Stomach smooth muscle (tissue), 2 donors: ENCODE measurements around the gene AGPS.
A peak's percentile ranks its signal among the peaks of the same experiment; 100 is the strongest.
"Not testable (repeated sequence)": the region's sequence is repeated elsewhere in the genome, so short reads cannot be mapped to it uniquely, and the experiment has no call there.

Experiments
- H3K27ac ChIP-seq: one replicate; pipeline ENCODE4 v1.7.0; 2013; ENCODE audit warnings: mild to moderate bottlenecking, low read length, inconsistent platforms
- H3K27me3 ChIP-seq, 2 donors: one replicate each; pipeline ENCODE4 v1.7.0; 2013; ENCODE audit warnings: low read length in 2 of 2; ENCODE audit not compliant: insufficient read depth in 2 of 2, control insufficient read depth in 1 of 2
- H3K36me3 ChIP-seq, 2 donors: one replicate each; pipeline ENCODE4 v1.7.0; 2013; ENCODE audit warnings: low read length in 2 of 2; ENCODE audit not compliant: control insufficient read depth in 2 of 2, insufficient read depth in 2 of 2
- H3K4me1 ChIP-seq: one replicate; pipeline ENCODE4 v1.7.0; 2013; ENCODE audit warnings: low read length; ENCODE audit not compliant: control insufficient read depth, insufficient read depth
- H3K4me3 ChIP-seq, 2 donors: one replicate each; pipeline ENCODE4 v1.7.0; 2013; ENCODE audit warnings: low read length in 2 of 2
- H3K9ac ChIP-seq, 2 donors: one replicate each; pipeline ENCODE4 v1.7.0; 2013; ENCODE audit warnings: low read length in 2 of 2, mild to moderate bottlenecking in 1 of 2
- H3K9me3 ChIP-seq, 2 donors: one replicate each; pipeline ENCODE4 v1.7.0; 2013; ENCODE audit warnings: low read length in 2 of 2; ENCODE audit not compliant: control insufficient read depth in 2 of 2
- donor health status: healthy.
- donor health status: Pancreatic carcinoma.

The AGPS gene

DNA sequence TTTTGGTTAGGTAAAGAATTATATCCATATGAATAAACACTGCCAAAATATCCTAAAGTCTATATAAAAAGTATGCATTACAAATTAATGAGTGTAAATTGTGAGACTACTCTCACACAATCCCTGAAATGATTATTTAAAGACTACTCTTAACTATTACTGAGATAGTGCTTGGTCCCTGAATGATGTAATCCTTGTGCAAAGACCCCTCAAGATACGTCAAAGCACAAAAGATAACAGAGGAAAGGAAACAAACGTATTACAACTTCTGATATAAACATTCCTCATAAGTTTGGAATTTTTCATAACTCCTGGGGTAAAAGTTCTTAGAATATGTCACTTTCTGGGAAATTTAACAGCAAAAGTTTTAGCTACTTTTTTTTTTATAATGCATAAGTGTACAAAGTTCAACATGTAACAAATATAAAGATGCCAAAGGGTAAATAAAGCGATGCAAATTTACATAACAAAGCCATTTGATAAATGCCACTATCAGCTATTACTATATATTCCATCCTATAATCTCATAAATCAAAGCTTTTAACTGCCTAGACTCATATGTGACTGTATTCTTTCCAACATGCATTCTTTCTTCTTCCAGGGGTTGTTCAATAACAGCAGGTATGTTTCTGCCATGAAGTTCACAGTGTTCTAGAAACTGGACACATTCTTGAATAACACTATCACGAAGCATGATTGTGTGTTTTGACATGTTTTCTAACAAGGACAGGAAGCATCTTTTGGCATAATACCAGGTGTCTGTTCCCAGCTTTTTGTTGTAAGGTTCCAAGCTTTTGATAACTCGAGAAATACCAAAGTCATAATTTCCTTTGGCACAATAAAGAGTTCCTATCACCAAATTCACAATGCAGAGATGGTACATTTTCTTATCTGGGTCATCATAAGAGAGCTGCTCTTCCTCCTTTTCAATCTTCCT is 158.0 kb downstream of the AGPS start:
- H3K27me3 ChIP-seq, result no peaks in the 10 kb centered on the region
- H3K4me3 ChIP-seq, result no peak overlapping the region
- peaks cover 6% of the 10 kb centered on the region for H3K4me1 ChIP-seq
- H3K9ac ChIP-seq, result no peak overlapping the region
- H3K36me3 ChIP-seq, result no peaks in the 10 kb centered on the region
- H3K27ac ChIP-seq, result no peak overlapping the region
- no peaks in the 10 kb centered on the region for H3K9me3 ChIP-seq

DNA sequence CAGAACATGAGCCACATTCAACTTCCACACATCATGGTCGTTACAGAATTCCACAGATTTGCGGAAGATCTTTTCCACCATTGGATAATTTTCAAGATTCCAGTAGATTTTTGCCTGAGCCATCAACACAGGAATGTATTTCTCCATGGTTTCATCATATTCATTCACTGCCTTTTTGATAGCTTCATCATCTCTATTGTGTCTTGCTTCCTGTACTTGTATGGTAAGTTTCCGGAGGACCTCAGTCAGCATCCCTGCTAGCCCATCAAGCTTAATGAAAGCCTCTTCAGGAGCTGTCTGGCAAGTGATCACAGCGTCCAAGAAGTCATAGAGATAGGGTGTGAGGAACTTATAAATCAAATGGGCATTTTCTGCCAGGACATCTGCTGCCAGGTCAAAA is 158.8 kb downstream of the AGPS start:
- not testable (repeated sequence) for H3K9ac ChIP-seq, H3K4me1 ChIP-seq, H3K9me3 ChIP-seq, H3K27ac ChIP-seq, H3K36me3 ChIP-seq, H3K4me3 ChIP-seq, H3K27me3 ChIP-seq

DNA sequence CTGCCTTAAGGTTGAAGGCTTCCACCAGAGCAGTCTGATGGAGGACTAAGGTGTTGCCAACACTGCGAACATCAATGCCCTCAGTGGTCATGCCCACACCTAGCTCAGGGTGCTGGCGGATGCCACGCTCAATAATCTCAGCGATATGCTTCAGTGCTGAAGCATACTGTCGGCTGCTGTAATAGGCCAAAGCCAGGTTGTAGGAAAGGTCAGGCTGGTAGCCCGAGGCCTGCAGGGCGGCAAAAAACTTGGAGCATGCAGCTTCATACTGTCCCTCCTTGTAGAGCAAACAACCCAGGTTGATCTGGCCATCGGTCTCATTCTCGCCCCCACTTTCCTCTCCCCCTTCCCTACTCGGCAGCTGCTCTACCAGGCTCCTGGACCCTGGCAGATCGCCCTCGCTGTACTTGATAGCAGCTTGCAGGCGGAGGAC is 159.4 kb downstream of the AGPS start:
- Histone ChIP-seq H3K9ac (peak overlapping the region; percentile 83 to 95), H3K4me3 (peak overlapping the region; percentile 97 to 98), H3K9me3 (no peaks in the 10 kb centered on the region), H3K4me1 (peaks cover 6% of the 10 kb centered on the region), H3K27me3 (no peaks in the 10 kb centered on the region), H3K27ac (peak overlapping the region; percentile 94), H3K36me3 (no peaks in the 10 kb centered on the region)

DNA sequence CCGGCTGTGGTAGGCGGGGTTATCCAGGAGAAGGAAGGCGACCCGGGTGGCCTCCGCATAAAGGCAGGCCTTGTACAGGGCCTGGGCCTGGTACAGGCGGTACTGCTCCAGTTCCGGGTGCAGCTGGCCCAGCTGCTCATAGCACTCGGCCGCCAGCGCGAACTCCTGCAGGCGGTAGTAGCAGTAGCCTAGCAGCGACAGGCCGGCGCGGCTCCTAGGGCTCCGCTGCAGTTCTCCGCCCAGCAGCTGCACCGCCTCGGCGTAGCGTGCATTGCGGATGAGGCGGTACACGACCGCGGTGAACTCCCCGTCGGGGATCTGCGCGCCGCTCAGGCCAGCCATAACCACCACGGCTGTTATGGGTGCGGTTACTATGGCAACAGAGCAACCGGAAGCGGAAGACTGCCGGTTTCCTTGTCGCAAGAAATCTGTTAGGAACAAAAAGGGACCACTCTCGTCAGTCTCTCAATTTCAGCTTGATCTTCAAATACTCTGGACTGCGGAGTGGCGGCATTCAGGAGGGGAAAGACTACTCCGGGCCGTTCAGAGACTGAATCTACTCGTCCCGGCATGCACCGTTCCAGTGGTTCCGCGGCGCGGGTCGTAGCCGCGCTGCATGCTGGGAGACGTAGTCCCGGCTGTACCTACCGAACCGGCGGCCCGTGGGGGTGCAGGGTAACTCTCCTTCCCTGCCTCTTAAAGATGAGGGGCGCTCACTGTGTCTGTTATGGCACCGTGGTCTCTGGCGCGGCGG is 160.0 kb downstream of the AGPS start:
- peaks cover 6% of the 10 kb centered on the region for H3K4me1 ChIP-seq
- no peaks in the 10 kb centered on the region for H3K9me3 ChIP-seq
- H3K27ac ChIP-seq, result peak overlapping the region; percentile 94
- H3K4me3 ChIP-seq, result peak overlapping the region; percentile 97 to 98
- no peaks in the 10 kb centered on the region for H3K27me3 ChIP-seq
- H3K9ac ChIP-seq, result peak overlapping the region; percentile 83 to 95
- H3K36me3 ChIP-seq, result no peaks in the 10 kb centered on the region

DNA sequence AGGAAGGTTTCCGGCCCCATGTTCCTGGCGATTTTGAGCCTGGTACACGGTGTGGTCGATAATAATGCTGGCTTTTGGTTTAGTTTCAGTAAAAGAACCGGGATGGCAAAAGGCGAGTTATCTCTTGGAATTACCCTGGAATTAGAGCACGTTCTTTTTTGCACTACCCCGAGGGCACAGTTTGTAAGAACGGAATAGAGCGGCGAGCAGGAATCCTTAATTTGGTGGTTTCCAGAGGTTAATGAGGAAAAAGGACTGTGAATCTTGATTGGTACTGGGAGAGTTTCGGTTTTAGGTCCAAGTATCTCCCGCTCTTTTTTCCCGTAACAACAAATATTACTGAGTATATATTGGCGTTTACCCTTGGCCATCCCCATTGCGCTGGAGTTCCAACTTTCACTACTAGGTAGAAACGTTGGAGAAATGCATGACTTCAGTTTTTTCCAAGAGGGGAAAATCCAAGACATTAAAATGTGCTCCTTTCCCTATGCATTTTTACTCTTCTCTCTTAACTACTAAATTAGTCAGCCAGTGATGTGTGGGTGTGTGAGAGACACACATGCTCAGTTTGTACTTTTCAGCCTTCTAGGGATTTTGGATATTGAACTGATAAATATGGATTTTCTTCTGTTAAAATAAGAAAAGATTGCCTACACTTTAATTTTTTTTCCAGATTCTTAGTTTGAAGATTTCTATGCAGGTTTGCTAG is 160.8 kb downstream of the AGPS start:
- Histone ChIP-seq H3K36me3 (no peaks in the 10 kb centered on the region), H3K4me3 (peak overlapping the region; percentile 97 to 98), H3K27me3 (no peaks in the 10 kb centered on the region), H3K4me1 (peaks cover 6% of the 10 kb centered on the region), H3K9ac (peak overlapping the region; percentile 83 to 95), H3K9me3 (no peaks in the 10 kb centered on the region), H3K27ac (peak overlapping the region; percentile 94)

DNA sequence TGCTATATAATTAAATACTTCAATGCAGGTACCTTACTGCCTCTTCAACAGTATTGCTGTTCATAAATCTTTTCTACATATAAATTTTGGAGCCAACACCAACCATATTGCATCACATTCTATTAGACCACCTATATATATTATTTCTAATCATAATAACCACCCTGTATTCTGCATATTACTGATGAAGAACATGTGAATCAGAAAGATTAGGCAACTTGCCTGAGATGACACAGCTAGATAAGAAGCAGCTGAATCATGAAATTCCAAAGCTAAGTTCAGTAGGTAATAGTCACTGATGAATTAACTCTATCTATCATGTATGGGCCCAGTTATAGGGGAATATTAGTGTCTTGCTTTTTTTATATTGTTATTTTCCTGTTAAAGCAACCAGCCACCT is 161.8 kb downstream of the AGPS start:
- Histone ChIP-seq H3K9ac (no peak overlapping the region), H3K4me3 (no peak overlapping the region), H3K27ac (no peak overlapping the region), H3K27me3 (no peaks in the 10 kb centered on the region), H3K9me3 (no peaks in the 10 kb centered on the region), H3K4me1 (peaks cover 6% of the 10 kb centered on the region), H3K36me3 (no peaks in the 10 kb centered on the region)

DNA sequence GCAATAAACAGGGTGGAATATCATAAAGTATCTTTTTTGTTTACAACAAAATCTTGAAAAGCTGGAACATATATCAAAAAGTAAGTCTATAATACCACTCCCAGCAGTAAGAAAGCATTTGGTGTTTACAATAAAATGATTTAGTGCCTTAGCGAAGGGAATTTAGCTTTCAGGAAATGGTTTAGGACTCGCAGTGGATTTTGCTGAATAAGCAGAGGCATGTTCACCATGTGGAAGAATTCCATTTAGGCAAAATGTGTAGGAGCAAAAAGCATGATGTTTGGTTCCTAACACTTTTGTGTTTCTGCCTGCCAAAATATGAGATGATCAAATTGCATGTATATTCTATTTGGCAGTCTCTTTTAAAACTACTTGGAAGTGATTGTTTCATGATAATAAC is 163.6 kb downstream of the AGPS start:
- no peak overlapping the region for H3K27ac ChIP-seq
- H3K4me1 ChIP-seq, result peaks cover 6% of the 10 kb centered on the region
- H3K36me3 ChIP-seq, result no peaks in the 10 kb centered on the region
- no peaks in the 10 kb centered on the region for H3K27me3 ChIP-seq
- no peak overlapping the region for H3K4me3 ChIP-seq
- no peak overlapping the region for H3K9ac ChIP-seq
- no peaks in the 10 kb centered on the region for H3K9me3 ChIP-seq

DNA sequence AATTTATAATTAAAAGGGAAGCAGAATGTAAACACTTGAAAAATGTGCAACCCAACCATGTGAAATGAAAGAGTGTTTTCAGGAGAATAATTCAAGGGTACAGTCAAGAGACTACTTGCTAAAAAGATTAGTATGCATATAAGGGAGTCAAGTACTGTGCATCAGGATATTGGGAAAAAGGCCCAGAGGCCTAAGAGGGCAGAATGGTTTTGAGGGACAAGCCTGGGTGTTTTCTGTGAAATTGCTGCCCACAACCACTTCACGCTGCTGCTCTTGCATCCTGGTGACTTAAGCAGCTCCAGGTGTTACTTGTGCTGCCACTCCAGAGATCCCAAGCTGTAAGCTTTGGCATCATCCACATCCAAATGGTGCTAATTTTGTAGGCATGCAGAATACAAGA is 165.2 kb downstream of the AGPS start:
- Histone ChIP-seq H3K27me3 (no peaks in the 10 kb centered on the region), H3K4me1 (no peaks in the 10 kb centered on the region), H3K27ac (no peak overlapping the region), H3K36me3 (no peaks in the 10 kb centered on the region), H3K9ac (no peak overlapping the region), H3K4me3 (no peak overlapping the region), H3K9me3 (no peaks in the 10 kb centered on the region)

DNA sequence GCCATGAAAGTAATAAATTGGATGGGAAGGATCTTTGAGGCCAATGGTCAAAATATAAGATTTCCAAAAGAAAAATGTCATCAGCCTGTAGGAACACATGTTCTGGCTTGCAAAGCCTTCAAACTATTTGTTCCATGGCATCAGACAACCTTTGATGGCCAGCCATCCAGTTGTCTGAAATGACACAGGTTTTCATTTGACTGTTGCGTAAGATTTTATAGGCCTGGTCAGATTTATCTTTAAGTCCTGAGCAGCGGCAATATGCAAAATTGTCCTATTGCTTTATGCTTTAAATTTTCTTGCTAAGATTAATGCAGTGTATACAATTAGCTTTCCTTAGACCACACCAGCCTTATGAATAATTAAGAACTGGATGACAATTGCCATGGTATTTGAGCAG is 167.1 kb downstream of the AGPS start:
- H3K9me3 ChIP-seq, result no peaks in the 10 kb centered on the region
- H3K4me3 ChIP-seq, result no peak overlapping the region
- H3K4me1 ChIP-seq, result no peaks in the 10 kb centered on the region
- H3K9ac ChIP-seq, result no peak overlapping the region
- no peak overlapping the region for H3K27ac ChIP-seq
- no peaks in the 10 kb centered on the region for H3K36me3 ChIP-seq
- no peaks in the 10 kb centered on the region for H3K27me3 ChIP-seq

DNA sequence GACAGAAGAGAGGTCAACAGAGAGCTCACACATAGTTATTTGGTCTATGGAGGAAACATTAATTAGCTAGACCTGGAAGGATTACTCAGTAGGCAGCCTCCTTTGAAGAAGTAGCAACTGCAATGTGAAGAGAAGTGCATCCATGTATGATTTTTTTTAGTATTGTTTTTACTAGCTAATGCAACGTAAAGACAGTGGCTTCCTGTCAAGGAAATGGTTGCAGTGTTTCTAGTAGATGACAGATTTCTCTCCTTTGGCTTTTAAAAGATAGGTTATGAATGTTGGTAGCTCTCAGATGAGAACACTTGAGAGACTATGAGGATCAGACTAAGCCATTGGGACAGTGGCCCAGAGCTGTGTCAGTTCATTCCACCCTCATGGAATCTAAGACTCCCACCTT is 175.8 kb downstream of the AGPS start:
- Histone ChIP-seq H3K9me3 (no peaks in the 10 kb centered on the region), H3K36me3 (no peaks in the 10 kb centered on the region), H3K27ac (no peak overlapping the region), H3K9ac (no peak overlapping the region), H3K27me3 (no peaks in the 10 kb centered on the region), H3K4me1 (peaks cover 7% of the 10 kb centered on the region), H3K4me3 (no peak overlapping the region)
